ENCODE measurements around the gene AIG1.
A peak's percentile ranks its signal among the peaks of the same experiment; 100 is the strongest.

AIG1 gene

DNA sequence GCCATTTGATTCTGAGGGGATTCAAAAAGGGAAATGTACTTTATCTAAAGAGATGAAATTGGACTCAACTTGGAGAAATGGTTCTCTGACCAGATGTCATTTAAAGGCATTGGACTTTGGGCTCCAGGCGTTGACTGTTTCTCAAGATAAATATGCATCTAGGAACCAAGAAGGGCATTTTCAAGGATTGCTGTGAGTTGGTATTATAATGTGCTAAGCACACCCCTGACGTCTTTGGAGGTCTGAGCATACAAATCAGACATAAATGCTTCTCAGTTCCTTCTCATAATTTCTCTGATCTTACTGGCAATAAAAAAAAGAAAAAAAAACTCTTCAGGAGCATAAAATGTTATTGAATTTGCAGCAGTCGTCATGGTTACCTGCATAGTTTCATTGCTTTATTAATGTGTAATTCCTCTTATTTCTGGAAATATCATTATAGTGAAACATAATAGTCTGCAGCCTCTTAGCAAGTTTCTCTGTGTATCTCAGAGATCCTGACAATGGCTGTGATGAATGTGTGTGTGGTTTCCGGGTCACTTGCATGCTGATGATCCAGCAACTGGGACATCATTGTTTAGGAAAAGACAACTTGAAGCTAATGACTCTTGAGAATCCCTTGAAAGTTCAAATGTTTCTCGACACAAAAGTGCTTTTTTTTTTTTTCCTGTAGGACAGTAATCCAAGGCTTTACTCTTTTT lies 136.0 kb downstream of the AIG1 start:
- TF ChIP-seq GATA2 (IDR thresholded peaks at IDR 0.05; ENCODE audit: low read depth, low read length) (no peak), GATA3 (IDR thresholded peaks at IDR 0.05; ENCODE audit: low read depth, low read length) (no peak)

DNA sequence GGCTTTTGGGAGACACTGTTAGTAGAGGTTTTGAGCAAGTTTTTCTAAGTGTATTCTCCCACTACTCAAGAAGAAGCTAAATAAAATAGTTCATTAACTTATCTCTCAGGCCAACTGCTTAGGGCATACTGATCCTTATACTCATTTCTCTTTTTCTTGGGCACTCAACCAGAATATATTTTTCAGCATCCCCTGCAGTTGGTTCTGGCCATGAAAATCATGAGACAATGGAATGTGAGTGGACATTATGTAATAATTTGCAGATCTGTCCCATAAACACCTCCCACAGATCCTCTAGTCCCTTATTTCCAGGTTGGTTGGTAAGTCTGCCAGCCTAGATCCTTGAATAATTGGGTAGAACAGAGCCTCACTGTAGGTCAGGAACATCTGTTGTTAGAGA lies 136.7 kb downstream of the AIG1 start:
- TF ChIP-seq GATA2 (IDR thresholded peaks at IDR 0.05; ENCODE audit: low read depth, low read length), result no peak
- TF ChIP-seq GATA3 (IDR thresholded peaks at IDR 0.05; ENCODE audit: low read depth, low read length), result no peak

DNA sequence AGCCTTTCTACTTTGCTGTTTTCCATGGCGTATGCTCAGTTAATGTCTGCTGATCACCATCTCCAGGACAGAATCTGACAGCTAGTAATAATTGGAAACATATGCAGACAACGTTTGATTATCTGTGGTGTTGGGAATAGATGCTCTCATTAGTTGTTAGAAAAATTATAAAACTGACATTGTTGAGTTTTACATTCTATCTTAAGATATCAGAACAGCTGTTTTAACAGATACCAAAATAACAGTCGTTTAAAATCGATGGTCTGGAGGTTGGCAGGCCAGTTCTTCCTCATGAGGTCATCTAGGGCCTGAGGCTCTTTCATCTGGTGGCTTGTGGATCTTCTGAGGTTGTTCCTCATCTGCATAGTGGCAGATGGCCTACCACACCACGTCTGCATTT lies 137.6 kb downstream of the AIG1 start:
- TF ChIP-seq GATA3 (IDR thresholded peaks at IDR 0.05; ENCODE audit: low read depth, low read length) (peak; percentile 79), GATA2 (IDR thresholded peaks at IDR 0.05; ENCODE audit: low read depth, low read length) (peak; percentile 73)

DNA sequence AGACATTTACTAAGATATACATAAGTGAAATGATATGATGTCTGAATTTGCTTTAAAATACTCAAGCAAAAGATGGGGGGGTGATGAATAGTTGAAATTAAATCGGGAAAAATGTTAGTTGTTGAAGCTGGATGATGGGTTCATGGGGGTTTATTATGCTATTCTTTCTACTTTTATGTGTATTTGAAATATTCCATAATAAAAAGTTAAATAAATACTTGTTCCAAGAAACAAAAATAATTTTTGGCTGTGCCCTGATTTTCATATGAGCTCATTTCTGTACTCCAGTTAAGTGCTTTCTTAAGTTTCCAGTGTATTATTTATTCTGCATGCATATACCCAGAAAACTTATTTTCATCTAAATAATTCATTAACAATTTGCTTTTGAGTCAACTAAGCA lies 138.6 kb downstream of the AIG1 start:
- TF ChIP-seq GATA2 (IDR thresholded peaks at IDR 0.05; ENCODE audit: low read depth, low read length), result no peak
- TF ChIP-seq GATA3 (IDR thresholded peaks at IDR 0.05; ENCODE audit: low read depth, low read length), result no peak

DNA sequence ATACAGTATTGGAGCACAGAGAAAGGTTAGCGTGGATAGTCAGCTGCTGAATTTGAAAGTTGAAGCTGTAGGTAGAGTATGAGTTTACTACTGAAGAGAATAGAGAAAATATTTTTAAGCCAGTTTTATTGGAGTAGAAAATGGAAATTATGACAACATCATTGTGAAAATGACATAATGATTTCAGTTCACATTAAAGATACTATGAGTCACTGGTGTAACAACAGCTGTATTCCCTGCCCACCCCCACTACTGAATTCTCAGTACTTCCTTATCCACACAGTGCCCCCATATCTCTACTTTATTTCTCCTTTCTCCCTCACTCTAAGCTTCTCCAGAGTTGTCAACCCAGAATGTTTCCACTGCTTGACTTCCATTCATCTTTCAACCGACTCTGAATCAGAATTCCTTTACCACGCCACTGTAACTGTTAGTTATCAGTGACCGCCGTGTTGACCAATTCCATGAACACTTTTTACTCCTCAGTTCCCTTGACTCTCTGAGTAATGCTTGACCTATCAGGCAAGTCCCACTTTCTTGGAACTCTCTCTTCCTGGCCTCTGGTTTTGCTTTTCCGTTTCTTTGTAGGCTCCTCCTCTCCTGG lies 139.6 kb downstream of the AIG1 start:
- TF ChIP-seq GATA3 (IDR thresholded peaks at IDR 0.05; ENCODE audit: low read depth, low read length) (no peak), GATA2 (IDR thresholded peaks at IDR 0.05; ENCODE audit: low read depth, low read length) (no peak)

DNA sequence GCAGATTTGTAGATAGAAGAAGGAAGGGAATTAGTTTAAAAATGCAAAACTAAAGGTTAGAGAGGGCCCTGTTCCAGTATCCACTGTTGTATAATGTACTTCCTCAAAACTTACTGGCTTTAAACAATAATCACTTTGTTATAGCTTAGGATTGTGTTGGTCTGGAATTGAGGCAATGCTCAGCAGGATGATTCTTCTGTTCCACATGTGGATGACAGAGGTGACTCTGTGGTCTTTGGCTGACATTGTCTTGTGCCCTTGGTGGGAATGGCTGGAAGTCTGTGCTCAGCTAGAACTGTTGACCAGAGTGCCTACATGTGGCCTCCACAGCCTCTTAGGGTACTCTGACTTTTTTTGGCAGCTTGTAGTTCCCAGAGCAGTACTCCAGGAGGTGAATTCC lies 143.4 kb downstream of the AIG1 start:
- no peak for TF ChIP-seq GATA2 (IDR thresholded peaks at IDR 0.05; ENCODE audit: low read depth, low read length)
- TF ChIP-seq GATA3 (IDR thresholded peaks at IDR 0.05; ENCODE audit: low read depth, low read length), result no peak

DNA sequence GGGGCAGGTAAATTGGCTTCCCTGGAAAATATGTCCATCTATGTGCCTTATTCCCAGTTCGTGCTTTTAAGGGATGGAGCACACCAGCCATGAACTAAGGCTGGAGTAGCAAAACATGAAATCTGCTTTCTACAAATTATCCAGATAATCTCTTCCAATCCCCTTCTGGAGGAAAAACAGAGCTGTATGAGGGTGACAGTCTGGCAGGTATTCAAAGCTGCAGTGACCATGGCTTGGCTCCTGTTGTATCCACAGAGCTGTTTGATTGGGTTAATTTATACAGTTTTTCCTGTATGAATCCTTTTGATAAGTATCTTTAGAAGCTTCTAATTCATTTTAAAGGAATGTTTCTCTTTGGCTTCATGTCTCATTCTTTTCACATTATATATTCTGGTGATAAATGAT lies 144.4 kb downstream of the AIG1 start:
- TF ChIP-seq GATA3 (IDR thresholded peaks at IDR 0.05; ENCODE audit: low read depth, low read length) (peak; percentile 82), GATA2 (IDR thresholded peaks at IDR 0.05; ENCODE audit: low read depth, low read length) (peak; percentile 88)

DNA sequence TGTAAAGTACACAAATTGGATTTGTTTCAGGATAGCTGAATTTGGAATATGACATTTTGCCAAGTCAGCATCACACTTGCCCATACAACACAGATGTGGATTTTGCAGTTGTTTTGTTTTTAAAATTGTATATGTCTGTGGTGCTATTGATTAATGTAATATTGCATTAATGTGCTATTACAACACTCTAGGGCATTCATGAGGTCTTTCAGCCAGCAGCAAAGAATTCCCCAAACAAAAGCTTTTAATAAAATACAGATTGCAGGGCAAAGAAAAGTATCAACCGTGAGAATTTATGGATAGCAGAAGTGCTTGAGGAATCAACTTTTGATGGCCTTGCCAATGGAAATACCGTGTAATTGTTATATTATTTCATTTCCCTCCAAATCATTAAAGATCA lies 144.9 kb downstream of the AIG1 start:
- TF ChIP-seq GATA3 (IDR thresholded peaks at IDR 0.05; ENCODE audit: low read depth, low read length) (no peak), GATA2 (IDR thresholded peaks at IDR 0.05; ENCODE audit: low read depth, low read length) (no peak)

DNA sequence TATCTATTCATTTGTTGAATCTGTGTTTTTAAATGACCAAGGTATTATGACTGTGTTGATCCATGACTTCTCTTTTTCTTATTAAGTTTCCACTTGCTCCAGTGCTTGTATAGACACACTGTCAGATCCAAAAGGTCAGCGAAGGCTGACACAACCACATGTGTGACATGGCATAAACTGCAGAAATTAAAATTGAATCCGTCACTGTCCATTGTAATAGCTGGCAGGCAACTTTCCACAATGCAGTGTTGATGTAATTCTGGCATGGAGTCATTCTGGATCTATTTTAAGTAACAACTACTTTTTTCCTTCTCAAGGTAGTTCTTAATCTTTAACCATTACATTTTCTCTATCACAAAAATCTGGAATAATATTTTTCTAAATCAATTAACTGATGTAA lies 145.3 kb downstream of the AIG1 start:
- no peak for TF ChIP-seq GATA2 (IDR thresholded peaks at IDR 0.05; ENCODE audit: low read depth, low read length)

DNA sequence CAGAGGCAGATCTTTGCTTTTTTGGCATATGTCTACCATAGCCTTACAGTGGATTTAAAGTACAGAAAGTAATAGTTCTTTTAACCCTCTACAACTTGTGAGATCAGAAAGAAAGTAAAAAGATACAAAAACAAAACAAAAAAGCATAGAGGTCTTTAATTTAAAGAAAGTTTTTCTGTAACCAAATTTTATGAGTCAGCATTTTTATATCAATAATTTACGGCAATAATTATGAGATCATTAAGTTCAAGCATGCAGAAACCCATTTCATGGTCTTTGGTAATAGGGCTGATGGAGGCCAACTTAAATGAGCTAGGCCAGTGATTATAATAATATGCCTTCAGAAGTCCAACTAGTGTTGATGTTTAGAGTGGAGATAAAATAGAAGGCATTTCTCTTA lies 145.9 kb downstream of the AIG1 start:
- no peak for TF ChIP-seq GATA3 (IDR thresholded peaks at IDR 0.05; ENCODE audit: low read depth, low read length)

DNA sequence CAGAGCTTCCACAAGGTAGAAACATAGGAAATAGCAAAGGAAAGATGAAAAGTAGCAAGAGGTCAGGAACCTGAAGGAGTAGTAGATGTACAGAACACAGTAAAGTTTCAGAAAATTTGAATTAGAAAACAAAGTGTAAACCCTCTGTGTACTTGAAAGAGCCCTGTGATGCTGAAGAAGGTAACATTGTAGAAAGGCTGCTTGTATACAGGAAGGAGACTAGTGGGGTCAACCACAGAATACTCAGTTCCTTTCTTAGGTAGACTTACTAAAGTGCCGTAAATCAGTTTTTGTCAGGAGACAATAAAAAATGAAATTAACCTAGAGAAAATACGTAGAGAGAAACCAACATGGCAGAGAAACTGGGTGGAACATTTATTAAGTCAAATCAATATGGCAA lies 149.7 kb downstream of the AIG1 start:
- TF ChIP-seq GATA3 (IDR thresholded peaks at IDR 0.05; ENCODE audit: low read depth, low read length) (no peak), GATA2 (IDR thresholded peaks at IDR 0.05; ENCODE audit: low read depth, low read length) (no peak)

DNA sequence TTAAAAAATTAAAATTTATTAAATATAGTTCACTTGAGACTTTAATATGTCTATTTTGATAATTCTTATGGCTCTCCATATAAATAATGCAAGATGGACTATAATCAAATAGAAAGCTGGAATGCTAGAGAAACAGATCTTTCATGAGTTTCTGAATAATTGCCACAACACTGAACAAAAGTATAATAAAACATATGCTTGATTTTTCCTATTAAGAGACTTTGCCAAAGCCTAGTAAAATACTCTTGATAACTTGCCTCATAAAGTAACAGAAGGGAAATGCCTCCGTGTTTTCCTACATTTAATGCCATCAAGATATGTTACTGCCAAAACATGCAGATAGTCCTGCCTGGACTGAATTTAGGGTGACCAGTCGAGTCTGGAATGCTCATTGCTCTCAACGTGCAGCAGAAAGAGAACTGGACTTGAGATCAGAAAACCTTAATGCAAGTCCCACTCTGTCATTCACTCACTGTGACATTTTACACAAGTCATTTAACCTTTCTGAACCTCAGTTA lies 153.2 kb downstream of the AIG1 start:
- no peak for TF ChIP-seq GATA3 (IDR thresholded peaks at IDR 0.05; ENCODE audit: low read depth, low read length)
- TF ChIP-seq GATA2 (IDR thresholded peaks at IDR 0.05; ENCODE audit: low read depth, low read length), result no peak

DNA sequence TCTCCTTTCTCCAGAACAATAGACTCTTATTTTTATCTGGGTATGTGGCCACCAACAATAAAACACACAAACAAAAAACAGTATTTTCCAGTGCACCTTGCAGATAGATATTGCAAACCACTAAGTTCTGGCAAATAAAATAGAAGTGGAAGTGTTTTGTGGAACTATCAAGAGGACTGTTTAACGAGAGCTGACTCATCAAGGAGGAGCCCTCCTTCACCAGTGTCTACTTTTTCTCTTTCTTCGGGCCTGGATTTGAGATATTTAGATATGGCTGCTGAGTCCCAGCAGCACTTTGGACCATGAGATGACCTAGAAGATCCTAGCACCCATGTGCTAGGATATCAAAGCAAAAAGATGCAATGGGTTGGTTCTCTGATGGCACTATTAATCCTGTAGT lies 154.7 kb downstream of the AIG1 start:
- no peak for TF ChIP-seq GATA2 (IDR thresholded peaks at IDR 0.05; ENCODE audit: low read depth, low read length)
- TF ChIP-seq GATA3 (IDR thresholded peaks at IDR 0.05; ENCODE audit: low read depth, low read length), result no peak

DNA sequence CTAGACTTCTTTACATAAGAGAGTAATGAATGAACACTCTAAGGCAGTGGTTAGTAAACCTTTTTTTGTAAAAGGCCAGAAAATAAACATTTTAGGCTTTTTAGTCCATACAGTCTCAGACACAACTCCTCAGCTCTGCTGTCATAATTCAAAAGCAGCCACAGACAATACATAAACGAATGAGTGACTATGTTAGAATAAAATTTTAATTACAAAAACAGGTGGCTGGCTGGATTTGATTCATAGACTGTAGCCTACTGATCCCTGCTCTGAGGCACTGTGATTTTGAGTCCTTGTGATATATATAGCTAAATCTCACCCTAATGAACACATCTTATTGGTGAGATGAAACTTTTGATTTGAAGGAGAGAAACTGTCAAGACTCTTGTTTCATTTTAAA lies 155.1 kb downstream of the AIG1 start:
- TF ChIP-seq GATA2 (IDR thresholded peaks at IDR 0.05; ENCODE audit: low read depth, low read length) (no peak), GATA3 (IDR thresholded peaks at IDR 0.05; ENCODE audit: low read depth, low read length) (no peak)

DNA sequence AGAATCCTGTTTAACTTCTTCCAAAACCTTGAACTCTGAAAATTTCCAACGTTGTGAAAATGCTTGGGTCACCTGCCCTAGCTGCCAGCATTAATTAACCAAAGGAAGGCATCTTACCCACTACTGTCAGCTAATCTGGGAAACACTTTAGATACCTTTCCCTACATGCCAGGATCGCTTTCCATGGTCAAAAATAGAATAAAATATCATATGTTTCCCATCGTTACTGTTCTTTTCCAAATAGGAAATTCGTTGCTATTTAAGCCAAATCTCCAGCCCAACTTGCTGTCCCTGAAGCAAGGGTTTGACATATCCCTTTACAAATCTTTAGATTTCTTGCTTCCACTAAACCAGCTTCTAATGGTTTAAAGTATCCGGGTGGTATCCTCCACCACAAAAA lies 157.5 kb downstream of the AIG1 start:
- TF ChIP-seq GATA3 (IDR thresholded peaks at IDR 0.05; ENCODE audit: low read depth, low read length) (no peak), GATA2 (IDR thresholded peaks at IDR 0.05; ENCODE audit: low read depth, low read length) (no peak)
